H1 (cell line): ENCODE data around the gene AHCY. TPM values are rescaled to one million over a fixed set of nuclear protein-coding genes. Genes with fewer than 3 reads are reported as not detected.

ENCODE experiments used
- CTCF ChIA-PET: fragments of 300-600 bp; sonication (Branson Sonifier 250); formaldehyde crosslinking; loops from one replicate; lab custom pipeline; 2021; ENCODE audit not compliant: partially characterized antibody; lab: Charles Lee
- POLR2A ChIA-PET: fragments of 300-600 bp; sonication (Branson Sonifier 250); formaldehyde crosslinking; loops from one replicate; lab custom pipeline; 2021; ENCODE audit warnings: inconsistent platforms; ENCODE audit not compliant: partially characterized antibody; lab: Charles Lee
- DNase-seq, 2 experiments: peaks; one replicate each; pipeline versions ENCODE4 v3.0.0 to v3.0.0-alpha.2; 2010 to 2022; ENCODE audit warnings: low spot score in 2 of 2, low read depth in 1 of 2, mixed read lengths in 1 of 2
- FAIRE-seq: peaks from 2 replicates; lab custom pipeline; 2011; peaks lifted over from hg19 to GRCh38; lab: Jason Lieb, UNC
- H2AFZ ChIP-seq: 2 replicates; pipeline ENCODE4 v1.8.1; 2012; ENCODE audit warnings: low read length, inconsistent platforms
- H2AK5ac ChIP-seq: 2 replicates; pipeline ENCODE4 v1.6.1; 2013; ENCODE audit warnings: low read depth, low read length
- H2BK120ac ChIP-seq: replicated peaks from 2 replicates; pipeline ENCODE3; 2013; ENCODE audit warnings: low read depth, low read length, inconsistent platforms
- H2BK12ac ChIP-seq: 2 replicates; pipeline ENCODE4 v1.6.1; 2013; ENCODE audit warnings: low read depth, low read length
- H2BK15ac ChIP-seq: 2 replicates; pipeline ENCODE4 v1.6.1; 2013; ENCODE audit warnings: low read length
- H2BK20ac ChIP-seq: 2 replicates; pipeline ENCODE4 v1.6.1; 2013; ENCODE audit warnings: low read length
- H2BK5ac ChIP-seq: 2 replicates; pipeline ENCODE4 v1.6.1; 2013; ENCODE audit warnings: low read depth, low read length
- H3K14ac ChIP-seq: 2 replicates; pipeline ENCODE4 v1.6.1; 2013; ENCODE audit warnings: inconsistent platforms; ENCODE audit not compliant: insufficient read length
- H3K18ac ChIP-seq: 2 replicates; pipeline ENCODE4 v1.6.1; 2013; ENCODE audit warnings: low read length; ENCODE audit errors: extremely low read depth
- H3K23ac ChIP-seq: 2 replicates; pipeline ENCODE4 v1.6.1; 2013; ENCODE audit warnings: inconsistent platforms; ENCODE audit not compliant: insufficient read length
- H3K23me2 ChIP-seq: 2 replicates; pipeline ENCODE4 v1.6.1; 2013; ENCODE audit warnings: low read depth, low read length
- H3K27ac ChIP-seq: 2 replicates; pipeline ENCODE4 v1.6.1; 2011; ENCODE audit warnings: low read depth, low read length, inconsistent platforms
- H3K27me3 ChIP-seq, 4 experiments: replicated peaks in 1 of 4; 1 replicate in 1 of 4; 2 replicates in 3 of 4; pipeline versions ENCODE4 v1.6.1 to v1.8.1; 2011 to 2013; ENCODE audit warnings: low read length in 3 of 4, mild to moderate bottlenecking in 3 of 4, inconsistent platforms in 2 of 4, mixed read lengths in 2 of 4, moderate library complexity in 1 of 4; ENCODE audit not compliant: control insufficient read depth in 3 of 4, insufficient read depth in 3 of 4; ENCODE audit errors: extremely low read depth in 1 of 4
- H3K36me3 ChIP-seq, 4 experiments: 2 replicates each; pipeline versions ENCODE4 v1.6.1 to v1.8.1; 2011 to 2013; ENCODE audit warnings: mild to moderate bottlenecking in 4 of 4, low read length in 3 of 4, moderate library complexity in 2 of 4, control low read depth in 1 of 4, inconsistent platforms in 1 of 4; ENCODE audit not compliant: insufficient read depth in 4 of 4, control insufficient read depth in 2 of 4
- H3K4ac ChIP-seq: replicated peaks from 2 replicates; pipeline ENCODE3; 2013; ENCODE audit warnings: low read length, low read depth, mixed read lengths, inconsistent platforms; ENCODE audit not compliant: insufficient read length
- H3K4me1 ChIP-seq, 4 experiments: replicated peaks in 1 of 4; 1 replicate in 1 of 4; 2 replicates in 3 of 4; pipeline versions ENCODE4 v1.6.1 to v1.8.1; 2011 to 2013; ENCODE audit warnings: low read length in 3 of 4, inconsistent platforms in 2 of 4, mixed read lengths in 1 of 4; ENCODE audit not compliant: insufficient read depth in 4 of 4, control insufficient read depth in 3 of 4
- H3K4me2 ChIP-seq, 2 experiments: 2 replicates each; pipeline versions ENCODE4 v1.6.1 to v1.8.1; 2011 to 2013; ENCODE audit warnings: low read depth in 2 of 2, low read length in 2 of 2, control low read depth in 1 of 2, inconsistent platforms in 1 of 2, mild to moderate bottlenecking in 1 of 2; ENCODE audit not compliant: insufficient read depth in 1 of 2
- H3K4me3 ChIP-seq, 4 experiments: fragments of 200-600, 300-600 bp in 1 of 4; sonication (generic), shearing (Covaris generic), sonication (Bioruptor Twin) in 1 of 4; 2 replicates each; pipeline versions ENCODE4 v1.5.1 to v1.8.1; 2011 to 2016; ENCODE audit warnings: low read length in 4 of 4, low read depth in 3 of 4, control low read depth in 2 of 4, inconsistent platforms in 2 of 4, mild to moderate bottlenecking in 2 of 4, mixed read lengths in 1 of 4, moderate library complexity in 1 of 4; ENCODE audit not compliant: insufficient read depth in 2 of 4; ENCODE audit errors: extremely low read depth in 1 of 4
- H3K56ac ChIP-seq: replicated peaks from 2 replicates; pipeline ENCODE3; 2013; ENCODE audit warnings: low read depth, mild to moderate bottlenecking, mixed read lengths, low read length, inconsistent platforms; ENCODE audit not compliant: insufficient read length
- H3K79me1 ChIP-seq: 2 replicates; pipeline ENCODE4 v1.6.1; 2013; ENCODE audit warnings: low read depth, low read length, control low read depth
- H3K79me2 ChIP-seq, 2 experiments: 2 replicates each; pipeline versions ENCODE4 v1.6.1 to v1.8.1; 2012 to 2013; ENCODE audit warnings: low read length in 2 of 2, mild to moderate bottlenecking in 2 of 2, inconsistent platforms in 1 of 2; ENCODE audit not compliant: insufficient read depth in 2 of 2, control insufficient read depth in 1 of 2
- H3K9ac ChIP-seq, 4 experiments: replicated peaks in 1 of 4; 1 replicate in 1 of 4; 2 replicates in 3 of 4; pipeline versions ENCODE4 v1.6.1 to v1.8.1; 2011 to 2013; ENCODE audit warnings: low read depth in 3 of 4, low read length in 3 of 4, control low read depth in 2 of 4, mild to moderate bottlenecking in 2 of 4, moderate library complexity in 2 of 4, inconsistent platforms in 1 of 4; ENCODE audit errors: extremely low read depth in 1 of 4
- H3K9me3 ChIP-seq, 2 experiments: 2 replicates each; pipeline versions ENCODE4 v1.6.1 to v1.8.1; 2012 to 2013; ENCODE audit warnings: mild to moderate bottlenecking in 2 of 2, moderate library complexity in 2 of 2, control low read depth in 1 of 2, inconsistent platforms in 1 of 2, low read depth in 1 of 2, low read length in 1 of 2, mixed read lengths in 1 of 2; ENCODE audit not compliant: insufficient read depth in 2 of 2
- H4K20me1 ChIP-seq, 2 experiments: replicated peaks in 1 of 2; 2 replicates each; pipeline versions ENCODE3 to v1.8.1; 2011 to 2013; ENCODE audit warnings: inconsistent platforms in 2 of 2, low read length in 2 of 2, mild to moderate bottlenecking in 1 of 2; ENCODE audit not compliant: insufficient read depth in 2 of 2, control insufficient read depth in 1 of 2
- H4K5ac ChIP-seq: 2 replicates; pipeline ENCODE4 v1.6.1; 2013; ENCODE audit warnings: low read length, low read depth, mixed read lengths, inconsistent platforms; ENCODE audit not compliant: insufficient read length
- H4K8ac ChIP-seq: 2 replicates; pipeline ENCODE4 v1.8.0; 2013; ENCODE audit warnings: mild to moderate bottlenecking, moderate library complexity, low read length, inconsistent platforms; ENCODE audit not compliant: insufficient read depth; ENCODE audit errors: extremely low read depth
- H4K91ac ChIP-seq: replicated peaks from 2 replicates; pipeline ENCODE3; 2013; ENCODE audit warnings: low read length, mixed read lengths, inconsistent platforms; ENCODE audit not compliant: insufficient read length
- CBX8 ChIP-seq: fragments of 300-800, 300-1000 bp; sonication (generic); IDR thresholded peaks from 2 replicates; pipeline ENCODE4 v1.7.1; 2016; ENCODE audit warnings: low read depth, low read length, borderline replicate concordance
- EZH2 ChIP-seq: fragments of 200-600 bp; sonication (generic); IDR thresholded peaks from 2 replicates; pipeline ENCODE4 v1.7.1; 2012; ENCODE audit warnings: low read depth, mild to moderate bottlenecking, moderate library complexity, low read length, inconsistent platforms; ENCODE audit not compliant: severe bottlenecking
- FOSL1 ChIP-seq: IDR thresholded peaks from 2 replicates; pipeline ENCODE4 v1.6.1; 2011; ENCODE audit warnings: mild to moderate bottlenecking, low read depth, low read length, moderate library complexity; ENCODE audit not compliant: insufficient read depth
- SIN3A ChIP-seq, 2 experiments: IDR thresholded peaks in 1 of 2; conservative IDR thresholded peaks in 1 of 2; 2 replicates each; pipeline ENCODE4 v1.6.1; 2011 to 2012; ENCODE audit warnings: low read length in 2 of 2, improper control_type of control experiment in 1 of 2, low read depth in 1 of 2, mild to moderate bottlenecking in 1 of 2
- YY1 ChIP-seq: IDR thresholded peaks from 2 replicates; pipeline ENCODE4 v1.6.1; 2011; ENCODE audit warnings: low read depth, mild to moderate bottlenecking, low read length
- WGBS, 2 experiments: shearing (Covaris generic) in 1 of 2; methylation state at CpG; one replicate each; pipeline versions ENCODE4 v1.1.6 to v1.1.7; 2013 to 2015; ENCODE audit warnings: low lambda C conversion rate in 2 of 2, mixed read lengths in 2 of 2, inconsistent platforms in 1 of 2, low coverage in 1 of 2, missing lambda C conversion rate in 1 of 2; ENCODE audit not compliant: insufficient replicate concordance in 2 of 2, insufficient coverage in 1 of 2, insufficient read length in 1 of 2; ENCODE audit errors: extremely low coverage in 1 of 2, missing lambda C conversion rate in 1 of 2; 5-methylcytosine and 5-hydroxymethylcytosine counted together
- polyA plus RNA-seq, 7 experiments: library from polyadenylated mRNA; depleted of rRNA in 3 of 7; stranded (reverse) in 5 of 7; unstranded in 2 of 7; fragments of >200 nt in 5 of 7; fragments of 200-250 nt in 2 of 7; gene quantifications; 1 replicate in 5 of 7; 2 replicates in 1 of 7; 4 replicates in 1 of 7; pipeline versions ENCODE4 v1.2.1 to v1.2.3, GENCODE V29; 2011 to 2013; ENCODE audit warnings: missing spikeins in 2 of 7, mixed read lengths in 2 of 7
- total RNA-seq: library from RNA; stranded (reverse); fragmentation: NEBNext Ultra II Directional; extraction: Animal tissue kit (Norgen Biotek cat#: 25700); gene quantifications from 2 replicates; pipeline ENCODE4 v1.2.1, GENCODE V29; 2021

AHCY gene
- total and polyA plus RNA-seq, 2 of the 8 experiments (the other 6 are each of a cell fraction or from before 2014, with no cell fraction given) = 404 to 638 TPM

DNA sequence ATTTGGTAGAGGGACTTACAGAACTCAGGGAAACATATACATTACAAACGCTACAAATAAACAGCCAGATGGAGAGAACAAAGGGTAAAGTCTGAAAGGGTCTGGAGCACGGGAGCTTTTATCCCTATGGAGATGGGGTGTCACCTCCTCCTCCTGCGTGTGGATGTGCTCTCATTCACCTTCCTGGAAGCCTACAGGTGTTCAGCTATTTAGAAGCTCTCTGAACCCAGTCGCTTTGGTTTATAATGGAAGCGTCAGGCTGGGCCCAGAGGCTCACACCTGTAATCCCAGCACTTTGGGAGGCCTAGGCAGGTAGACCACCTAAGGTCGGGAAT lies 42.2 kb upstream of the AHCY start:
- Histone ChIP-seq H3K56ac (no peak overlapping the region), H3K4me2 (peak overlapping the region in 1 of 2 experiments; percentile 15; a peak in 2 of 4 replicates), H4K5ac (no peak overlapping the region), H3K18ac (no peak overlapping the region), H3K9ac (no peak overlapping the region), H3K14ac (no peak overlapping the region), H4K8ac (no peak overlapping the region), H4K20me1 (no peaks in the 10 kb centered on the region), H3K79me2 (no peaks in the 10 kb centered on the region), H3K23me2 (no peaks in the 10 kb centered on the region; the same call in 1 of the 2 replicates), H3K4me3 (no peak overlapping the region), H2BK120ac (no peak overlapping the region), H2BK5ac (no peak overlapping the region), H2BK15ac (no peak overlapping the region), H3K79me1 (no peaks in the 10 kb centered on the region), H3K9me3 (no peaks in the 10 kb centered on the region), H3K36me3 (no peaks in the 10 kb centered on the region), H3K27me3 (no peaks in the 10 kb centered on the region), H2BK20ac (no peak overlapping the region), H3K27ac (no peak overlapping the region), H4K91ac (no peak overlapping the region), H3K4me1 (peaks cover 0 to 7% (median 2%) of the 10 kb centered on the region in 4 experiments; a peak in 3 of 7 replicates), H3K23ac (no peak overlapping the region), H2AFZ (no peak overlapping the region), H2AK5ac (no peak overlapping the region), H2BK12ac (no peak overlapping the region), H3K4ac (no peak overlapping the region)
- DNase-seq = no peak
- TF ChIP-seq SIN3A (conservative IDR thresholded peaks at IDR 0.05 in 1 of 2, IDR thresholded peaks at IDR 0.05 in 1 of 2; ENCODE audit: low read depth in 1 of 2, low read length in 2 of 2) (no peak), YY1 (no peak), CBX8 (no peak), EZH2 (no peak), FOSL1 (no peak)
- CTCF ChIA-PET = interaction anchor here (0.8 to 2.8 kb wide), 5 partner anchors 17 to 46 kb away, joined by 3 to 10 read pairs (median 3); partner anchors contain the start of gene ITCH
- FAIRE-seq = no peak
- 51% methylated on average over 6 of the region's 6 CpGs; no CpG with 5 or more reads in 1 of the 2 experiments for WGBS, 2 experiments
- POLR2A ChIA-PET = interaction anchor here (1.2 kb wide), 1 partner anchor 1061 kb away, joined by 3 read pairs; no protein-coding TSS in a partner anchor
